Measurements from ENCODE around the gene PTPRN2.

DNA sequence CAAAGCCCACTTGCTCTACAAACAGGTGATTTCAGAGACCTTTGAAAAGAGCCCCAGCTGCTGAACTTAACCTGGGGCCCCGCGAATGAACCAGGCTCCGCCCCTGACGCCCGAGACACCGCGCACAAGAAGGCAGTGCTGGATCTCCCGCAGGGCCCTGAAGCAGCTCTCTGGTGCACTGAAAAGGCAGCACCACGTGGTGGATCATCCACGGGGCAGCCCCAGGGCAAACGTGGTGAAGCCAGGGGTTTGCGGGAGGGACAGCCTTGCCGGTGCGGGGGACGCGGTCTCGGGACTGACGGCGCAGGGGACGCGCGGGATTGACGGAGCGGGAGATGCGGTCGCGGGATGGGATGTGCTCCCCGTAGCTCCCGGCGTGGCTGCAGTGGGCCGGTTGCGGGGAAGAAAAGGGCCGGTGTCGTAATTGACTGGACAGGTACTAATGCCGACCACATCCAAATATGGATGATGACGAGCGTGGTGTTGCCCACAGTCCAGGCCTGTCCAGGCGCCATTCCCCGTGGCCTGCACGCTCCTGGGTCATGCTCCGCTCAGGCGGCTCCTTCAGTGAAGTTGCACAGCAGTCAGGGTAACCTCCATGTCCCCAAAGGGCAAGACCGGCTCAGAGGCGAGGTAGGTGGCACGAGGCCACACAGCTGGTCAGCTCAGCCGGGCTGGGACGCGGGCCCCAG is 829.7 kb downstream of the PTPRN2 start:
- no peak for TF ChIP-seq POLR2A (IDR thresholded peaks at IDR 0.05)
- no peak for TF ChIP-seq EP300 (IDR thresholded peaks at IDR 0.05)
- TF ChIP-seq CTCF (IDR thresholded peaks at IDR 0.05): no peak
